Suprapubic skin (tissue), 4 donors: Measurements from ENCODE around the gene RFXANK. TPM values are rescaled to one million over a fixed set of nuclear protein-coding genes. Genes with fewer than 3 reads are reported as not detected.

ENCODE experiments used
- DNase-seq, 2 donors: peaks; one replicate each; pipeline ENCODE4 v3.0.0-alpha.2; 2019; ENCODE audit warnings: low spot score in 2 of 2
- H3K27ac ChIP-seq: fragments of 200-600 bp; sonication (generic); one replicate; pipeline ENCODE4 v1.5.1; 2019
- H3K27me3 ChIP-seq: fragments of 200-600 bp; sonication (generic); one replicate; pipeline ENCODE4 v1.5.1; 2019
- H3K36me3 ChIP-seq: fragments of 200-600 bp; sonication (generic); one replicate; pipeline ENCODE4 v1.5.1; 2019
- H3K4me1 ChIP-seq: fragments of 200-600 bp; sonication (generic); one replicate; pipeline ENCODE4 v1.5.1; 2019
- H3K4me3 ChIP-seq: fragments of 200-600 bp; sonication (generic); one replicate; pipeline ENCODE4 v1.5.1; 2019; ENCODE audit warnings: mild to moderate bottlenecking
- H3K9me3 ChIP-seq: fragments of 200-600 bp; sonication (generic); one replicate; pipeline ENCODE4 v1.5.1; 2019
- EP300 ChIP-seq: sonication (generic); formaldehyde crosslinking; IDR thresholded peaks from one replicate; pipeline ENCODE4 v1.6.1; 2017; ENCODE audit warnings: antibody characterized with exemption
- POLR2A ChIP-seq, 2 donors: fragments of 450-650 bp; IDR thresholded peaks; one replicate each; pipeline ENCODE4 v1.6.1; 2017; ENCODE audit warnings: antibody characterized with exemption in 2 of 2, mild to moderate bottlenecking in 2 of 2, moderate library complexity in 2 of 2
- POLR2AphosphoS5 ChIP-seq, 3 donors: sonication (generic); formaldehyde crosslinking; IDR thresholded peaks; one replicate each; pipeline ENCODE4 v1.6.1; 2017; ENCODE audit warnings: antibody characterized with exemption in 3 of 3
- WGBS: methylation state at CpG from one replicate; pipeline ENCODE4 v1.1.5; 2018; 5-methylcytosine and 5-hydroxymethylcytosine counted together
- total RNA-seq, 4 donors: library from RNA; depleted of rRNA; stranded (reverse); fragments of >200 nt; gene quantifications; one replicate each; pipeline ENCODE4 v1.1.0, GENCODE V29; 2016
- TF ChIP-seq, protein P1 (sequence below), 2 donors: fragments of 200-600 bp in 1 of 2; fragments of 450-650 bp in 1 of 2; sonication (generic) in 1 of 2; IDR thresholded peaks; one replicate each; pipeline ENCODE4 v1.5.1; 2016 to 2019; ENCODE audit warnings: antibody characterized with exemption in 2 of 2, mild to moderate bottlenecking in 1 of 2, moderate library complexity in 1 of 2

The RFXANK gene
- total RNA-seq, 4 donors from 2014 or later: 37.9 to 47.6 (median 45.7) TPM

DNA sequence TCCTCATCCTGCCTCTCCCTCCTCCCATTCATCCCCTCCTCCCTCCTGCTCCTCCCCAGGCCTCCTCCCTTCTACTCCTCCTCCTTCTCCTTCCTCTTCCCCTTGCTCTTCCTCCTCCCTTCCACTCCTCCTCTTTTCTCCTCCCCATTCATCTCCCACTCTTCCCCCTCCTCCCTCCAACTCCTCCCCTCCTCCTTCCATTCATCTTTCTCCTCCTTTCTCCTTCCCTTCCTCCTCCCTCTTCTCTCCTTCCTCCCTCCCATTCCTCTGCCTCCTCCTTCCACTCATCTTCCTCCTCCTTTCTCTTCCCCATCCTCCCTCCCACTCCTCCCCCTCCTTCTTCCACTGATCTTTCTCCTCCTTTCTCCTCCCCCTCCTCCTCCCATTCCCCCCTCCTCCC is 47.6 kb downstream of the RFXANK start:
- H3K4me1 ChIP-seq: no peaks in the 10 kb centered on the region
- no peak for DNase-seq

DNA sequence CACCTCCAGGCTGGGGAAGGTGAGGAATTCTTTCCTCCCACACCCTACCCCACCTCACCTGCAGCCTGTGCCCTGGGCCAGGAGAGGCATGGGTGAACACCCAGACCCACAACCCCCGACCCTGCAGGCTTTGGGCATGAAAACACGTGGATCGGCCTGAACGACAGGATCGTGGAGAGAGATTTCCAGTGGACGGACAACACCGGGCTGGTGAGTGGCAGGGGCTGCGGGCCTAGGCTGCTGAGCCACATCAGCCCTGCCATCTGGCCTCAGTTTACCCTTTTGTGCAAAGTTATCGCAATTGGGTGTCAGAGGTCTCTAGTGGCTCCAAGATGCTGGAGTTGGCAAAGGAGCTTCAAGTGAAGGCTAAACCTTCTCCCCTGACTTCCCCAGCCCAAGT is 48.4 kb downstream of the RFXANK start:
- no peaks in the 10 kb centered on the region for H3K9me3 ChIP-seq
- H3K4me3 ChIP-seq: no peak overlapping the region
- H3K27me3 ChIP-seq: peaks cover 23% of the 10 kb centered on the region
- H3K27ac ChIP-seq: no peak overlapping the region
- no peaks in the 10 kb centered on the region for H3K4me1 ChIP-seq
- no peaks in the 10 kb centered on the region for H3K36me3 ChIP-seq
- 89% methylated on average over 3 of the region's 9 CpGs for WGBS
- DNase-seq: no peak
- TF ChIP-seq POLR2A (IDR thresholded peaks at IDR 0.05) (no peak), EP300 (no peak), POLR2AphosphoS5 (IDR thresholded peaks at IDR 0.05) (no peak)
- TF ChIP-seq, protein P1, sequence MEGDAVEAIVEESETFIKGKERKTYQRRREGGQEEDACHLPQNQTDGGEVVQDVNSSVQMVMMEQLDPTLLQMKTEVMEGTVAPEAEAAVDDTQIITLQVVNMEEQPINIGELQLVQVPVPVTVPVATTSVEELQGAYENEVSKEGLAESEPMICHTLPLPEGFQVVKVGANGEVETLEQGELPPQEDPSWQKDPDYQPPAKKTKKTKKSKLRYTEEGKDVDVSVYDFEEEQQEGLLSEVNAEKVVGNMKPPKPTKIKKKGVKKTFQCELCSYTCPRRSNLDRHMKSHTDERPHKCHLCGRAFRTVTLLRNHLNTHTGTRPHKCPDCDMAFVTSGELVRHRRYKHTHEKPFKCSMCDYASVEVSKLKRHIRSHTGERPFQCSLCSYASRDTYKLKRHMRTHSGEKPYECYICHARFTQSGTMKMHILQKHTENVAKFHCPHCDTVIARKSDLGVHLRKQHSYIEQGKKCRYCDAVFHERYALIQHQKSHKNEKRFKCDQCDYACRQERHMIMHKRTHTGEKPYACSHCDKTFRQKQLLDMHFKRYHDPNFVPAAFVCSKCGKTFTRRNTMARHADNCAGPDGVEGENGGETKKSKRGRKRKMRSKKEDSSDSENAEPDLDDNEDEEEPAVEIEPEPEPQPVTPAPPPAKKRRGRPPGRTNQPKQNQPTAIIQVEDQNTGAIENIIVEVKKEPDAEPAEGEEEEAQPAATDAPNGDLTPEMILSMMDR (IDR thresholded peaks at IDR 0.05): no peak

More for the DNA sequence above, 47.6 kb downstream of the RFXANK start:
- H3K36me3 ChIP-seq: no peaks in the 10 kb centered on the region
- no peak for TF ChIP-seq EP300
- H3K27me3 ChIP-seq: peaks cover 23% of the 10 kb centered on the region
- no peak overlapping the region for H3K4me3 ChIP-seq
- H3K9me3 ChIP-seq: peaks cover 1% of the 10 kb centered on the region
- H3K27ac ChIP-seq: no peak overlapping the region

DNA sequence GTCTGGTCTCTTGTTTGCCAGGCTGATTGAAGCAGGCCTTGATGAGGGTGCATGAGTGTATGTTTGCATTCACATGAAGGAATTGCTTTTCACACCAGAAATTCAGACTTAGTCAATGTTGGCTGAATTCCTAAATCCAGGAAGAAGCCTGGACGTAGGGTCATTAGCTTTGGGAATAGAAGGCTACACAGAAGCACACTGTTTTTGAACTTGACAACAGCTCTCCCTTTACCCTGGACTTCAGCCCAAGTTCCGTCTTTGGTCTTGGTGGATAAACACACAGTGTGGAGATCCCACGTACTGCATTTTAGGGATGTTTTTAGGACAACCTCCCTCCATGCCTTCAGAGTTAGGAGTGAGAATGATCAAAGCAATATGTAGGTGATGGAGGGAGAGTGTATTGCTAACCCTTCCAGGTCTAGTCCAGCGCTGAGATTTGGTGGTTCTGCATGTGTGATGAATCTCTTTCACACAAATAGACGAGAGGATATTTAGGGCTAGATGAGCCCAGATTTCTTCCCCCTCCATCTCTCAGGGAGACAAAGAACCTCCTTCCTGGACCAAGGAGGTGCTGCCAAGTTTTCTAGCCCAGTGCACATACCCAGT is 58.2 kb downstream of the RFXANK start:
- H3K27me3 ChIP-seq: peaks cover 41% of the 10 kb centered on the region
- no peak for DNase-seq
- no peaks in the 10 kb centered on the region for H3K4me1 ChIP-seq
- H3K36me3 ChIP-seq: no peaks in the 10 kb centered on the region
- H3K9me3 ChIP-seq: no peaks in the 10 kb centered on the region
- H3K27ac ChIP-seq: no peak overlapping the region
- H3K4me3 ChIP-seq: no peak overlapping the region
- no peak for TF ChIP-seq POLR2A (IDR thresholded peaks at IDR 0.05)
- TF ChIP-seq, protein P1 (IDR thresholded peaks at IDR 0.05): no peak
- no peak for TF ChIP-seq EP300
- TF ChIP-seq POLR2AphosphoS5 (IDR thresholded peaks at IDR 0.05): no peak
- WGBS: 49% methylated on average over 5 of the region's 5 CpGs

Other genes with a start within 250 kb of the RFXANK start
- gene SUGP2, start 158.7 kb upstream of the RFXANK start, total RNA-seq: 10 to 100 TPM; 32.1 to 58.7 (median 38.7) TPM
- 10 to 100 TPM; 14.4 to 34.9 (median 26.0) TPM for gene ARMC6, start 158.7 kb upstream of the RFXANK start, total RNA-seq
- gene SLC25A42, start 128.3 kb upstream of the RFXANK start, total RNA-seq: 10 to 100 TPM in 3 of 4 donors, 1 to 10 TPM in 1; 4.9 to 14.6 (median 10.6) TPM
- 10 to 100 TPM; 23.4 to 31.8 (median 27.9) TPM for gene TMEM161A, start 53.8 kb upstream of the RFXANK start, total RNA-seq
- gene MEF2B, start 22.0 kb upstream of the RFXANK start, total RNA-seq: 1 to 10 TPM in 1 of 4 donors, under 1 TPM in 2, not detected in 1; 0.68 to 1.8 (median 0.73) TPM
- 10 to 100 TPM in 3 of 4 donors, 1 to 10 TPM in 1; 6.9 to 33.9 (median 17.9) TPM for gene BORCS8, start 106 bp upstream of the RFXANK start, total RNA-seq
- gene NR2C2AP, start 11.2 kb downstream of the RFXANK start, total RNA-seq: 10 to 100 TPM; 16.6 to 30.9 (median 24.9) TPM
- not detected for gene NCAN, start 19.7 kb downstream of the RFXANK start, total RNA-seq
- under 1 TPM in 1 of 4 donors, not detected in 3; 0.42 TPM for gene TM6SF2, start 81.0 kb downstream of the RFXANK start, total RNA-seq
- gene SUGP1, start 128.3 kb downstream of the RFXANK start, total RNA-seq: 10 to 100 TPM; 23.1 to 64.8 (median 31.3) TPM
- 100 to 1,000 TPM in 1 of 4 donors, 10 to 100 TPM in 3; 59.5 to 220 (median 77.6) TPM for gene MAU2, start 128.6 kb downstream of the RFXANK start, total RNA-seq
- gene GATAD2A, start 213.4 kb downstream of the RFXANK start, total RNA-seq: 10 to 100 TPM; 83.1 to 88.8 (median 86.4) TPM